HFF-Myc (cell line): ENCODE measurements around the gene LENEP.
A peak's percentile ranks its signal among the peaks of the same experiment; 100 is the strongest.

ENCODE experiments used
- DNase-seq: peaks from one replicate; pipeline ENCODE4 v3.0.0-alpha.2; 2011; ENCODE audit warnings: low read depth; ENCODE audit errors: extremely low read depth
- H3K4me3 ChIP-seq: replicated peaks from 2 replicates; pipeline ENCODE4 v1.5.1; 2011; ENCODE audit warnings: low read depth, mild to moderate bottlenecking, control low read depth, low read length
- TF ChIP-seq, protein P1 (sequence below): IDR thresholded peaks from 2 replicates; pipeline ENCODE4 v1.5.1; 2012; ENCODE audit warnings: mild to moderate bottlenecking, low read depth, low read length, control low read depth; ENCODE audit errors: missing control alignments

Gene LENEP

DNA sequence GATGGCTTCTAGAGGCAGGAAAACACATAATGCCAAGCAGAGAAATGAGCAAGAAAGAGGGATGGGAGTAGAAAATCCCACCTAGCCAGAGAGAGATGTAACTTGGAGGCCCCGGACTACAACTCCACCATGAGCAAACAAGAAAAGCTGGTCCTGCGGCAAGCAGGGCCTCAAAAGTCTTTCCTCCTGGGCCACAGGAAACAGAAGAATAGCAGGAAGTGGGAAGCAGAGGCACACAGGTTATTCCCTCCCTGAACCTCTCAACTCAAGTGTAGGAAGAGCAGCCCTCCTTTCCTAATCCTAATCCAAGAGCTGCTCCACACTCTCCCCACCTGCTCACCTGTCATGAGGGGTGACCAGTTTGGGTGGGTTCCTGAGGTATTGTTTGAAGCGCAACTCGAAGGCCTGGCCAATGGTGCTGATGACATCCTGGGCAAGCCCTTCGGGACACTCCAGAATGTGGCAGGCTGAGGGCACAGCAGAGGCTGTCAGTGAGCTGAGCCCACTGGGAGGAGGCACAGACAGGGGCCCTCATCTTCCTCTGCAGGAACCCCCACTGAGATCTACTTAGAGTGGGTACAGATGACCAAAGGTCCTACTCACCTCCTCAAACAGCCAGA, 25.9 kb upstream of the LENEP start:
- no peak for DNase-seq
- TF ChIP-seq, protein P1, sequence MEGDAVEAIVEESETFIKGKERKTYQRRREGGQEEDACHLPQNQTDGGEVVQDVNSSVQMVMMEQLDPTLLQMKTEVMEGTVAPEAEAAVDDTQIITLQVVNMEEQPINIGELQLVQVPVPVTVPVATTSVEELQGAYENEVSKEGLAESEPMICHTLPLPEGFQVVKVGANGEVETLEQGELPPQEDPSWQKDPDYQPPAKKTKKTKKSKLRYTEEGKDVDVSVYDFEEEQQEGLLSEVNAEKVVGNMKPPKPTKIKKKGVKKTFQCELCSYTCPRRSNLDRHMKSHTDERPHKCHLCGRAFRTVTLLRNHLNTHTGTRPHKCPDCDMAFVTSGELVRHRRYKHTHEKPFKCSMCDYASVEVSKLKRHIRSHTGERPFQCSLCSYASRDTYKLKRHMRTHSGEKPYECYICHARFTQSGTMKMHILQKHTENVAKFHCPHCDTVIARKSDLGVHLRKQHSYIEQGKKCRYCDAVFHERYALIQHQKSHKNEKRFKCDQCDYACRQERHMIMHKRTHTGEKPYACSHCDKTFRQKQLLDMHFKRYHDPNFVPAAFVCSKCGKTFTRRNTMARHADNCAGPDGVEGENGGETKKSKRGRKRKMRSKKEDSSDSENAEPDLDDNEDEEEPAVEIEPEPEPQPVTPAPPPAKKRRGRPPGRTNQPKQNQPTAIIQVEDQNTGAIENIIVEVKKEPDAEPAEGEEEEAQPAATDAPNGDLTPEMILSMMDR, result no peak
- H3K4me3 ChIP-seq, result no peak overlapping the region

DNA sequence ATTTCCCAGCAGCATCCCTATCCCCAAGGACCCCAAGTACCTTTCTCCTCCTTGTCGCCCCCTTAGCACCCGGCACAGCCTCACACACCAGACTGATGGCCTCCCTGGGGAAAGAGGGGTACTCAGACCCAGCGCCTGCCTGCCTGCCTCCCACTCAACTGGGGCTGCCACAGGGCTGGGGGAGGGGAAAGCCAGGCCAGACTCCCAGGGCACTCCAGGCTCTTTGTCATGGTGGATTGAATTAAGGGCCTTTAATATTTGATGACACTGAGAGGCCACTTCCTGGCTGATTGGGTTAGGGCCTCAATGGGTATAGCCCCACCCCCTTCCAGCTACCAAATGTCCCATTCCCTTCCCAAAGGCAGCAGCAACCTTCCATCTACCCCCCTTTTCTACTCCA, 24.7 kb upstream of the LENEP start:
- TF ChIP-seq, protein P1, result no peak
- no peak for DNase-seq
- H3K4me3 ChIP-seq, result peak overlapping the region; percentile 72

DNA sequence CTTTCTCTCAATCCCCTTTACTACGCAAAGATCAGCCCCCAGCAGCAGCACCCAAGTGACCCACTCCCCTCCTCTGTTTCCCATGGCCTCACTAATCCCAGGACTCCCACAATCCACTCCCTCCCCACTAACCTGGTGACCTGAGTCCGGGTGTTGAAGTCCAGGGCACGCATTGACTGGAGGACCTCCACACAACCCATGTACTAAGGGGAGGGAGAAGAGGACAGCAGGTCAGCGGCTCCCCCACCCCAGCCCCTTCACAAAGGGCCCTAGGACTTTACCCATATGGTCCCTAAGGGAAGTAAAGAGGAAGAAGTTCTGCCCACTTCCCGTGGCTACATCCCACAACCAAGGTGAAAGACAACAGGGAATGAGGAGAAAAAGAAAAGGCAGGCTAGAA, 24.1 kb upstream of the LENEP start:
- H3K4me3 ChIP-seq, result peak overlapping the region; percentile 72
- TF ChIP-seq, protein P1, result no peak

DNA sequence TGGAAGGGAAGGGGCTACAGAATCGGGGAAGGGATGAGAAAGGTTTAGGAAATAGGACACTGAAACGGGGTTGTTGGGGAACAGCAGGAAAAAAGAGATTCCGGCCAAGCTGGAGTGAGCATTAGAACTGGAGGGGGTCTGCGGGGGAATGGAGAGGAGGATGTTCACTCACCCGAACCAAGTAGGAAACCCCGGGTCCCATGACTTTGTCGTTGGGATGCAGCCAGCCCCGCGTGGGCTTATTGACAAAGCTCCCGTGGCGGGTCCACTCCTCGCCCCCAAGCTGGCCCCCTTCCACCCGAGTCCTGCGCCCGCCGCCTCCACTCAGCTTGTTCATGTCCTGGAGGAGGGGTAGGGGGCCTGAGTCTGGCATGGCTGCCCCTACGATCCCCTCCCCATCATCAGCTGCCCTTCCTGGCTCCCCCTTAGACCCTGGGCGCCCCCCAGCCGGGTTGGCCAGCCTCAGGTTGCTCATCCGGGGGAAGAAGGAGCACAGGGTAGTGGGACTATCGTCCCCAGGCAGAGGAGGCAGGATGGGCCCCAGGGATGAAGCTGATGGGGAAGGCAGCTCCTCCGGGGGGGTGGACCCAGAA, 23.4 kb upstream of the LENEP start:
- peak overlapping the region; percentile 72 for H3K4me3 ChIP-seq

More for the DNA sequence above, 24.1 kb upstream of the LENEP start:
- no peak for DNase-seq

DNA sequence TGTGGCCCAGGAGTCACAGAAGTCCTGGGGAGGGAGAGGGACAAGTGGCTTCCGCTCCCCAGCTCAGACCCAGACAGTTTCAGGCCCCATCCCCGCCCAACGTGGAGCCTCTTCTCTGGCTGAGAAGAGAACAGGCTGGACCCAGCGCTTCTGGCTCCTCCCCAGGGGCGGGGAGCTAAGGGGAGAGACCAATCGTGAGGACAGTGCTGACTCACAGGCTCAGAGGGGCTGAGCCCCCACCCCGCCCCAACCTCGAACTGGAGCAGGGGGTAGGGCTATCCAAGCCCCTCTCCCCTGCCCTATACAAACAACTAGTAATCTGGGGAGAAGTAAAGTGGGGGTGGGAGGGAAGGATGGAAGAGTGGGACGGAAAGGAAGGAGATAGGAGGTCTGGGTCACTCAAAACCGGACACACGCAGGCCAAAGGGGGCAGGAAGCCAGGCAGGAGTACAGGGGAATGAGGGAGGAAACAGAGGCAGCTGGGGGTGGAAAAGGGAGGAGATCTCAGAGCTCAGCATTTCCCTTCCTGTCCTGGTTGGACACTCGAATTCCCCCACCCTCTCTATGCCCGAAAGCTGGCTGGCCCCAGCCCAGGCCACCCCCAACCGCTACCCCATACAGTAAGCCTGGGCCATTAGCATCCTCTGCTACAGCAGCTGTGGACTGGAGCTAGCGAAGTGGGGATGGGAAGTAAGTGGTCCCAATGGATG, 22.6 kb upstream of the LENEP start, which contains the start of gene SHC1:
SHC1 (minus strand) TSS at position 117 of the 710 bp plus-strand sequence. CDS start 221 bp downstream, outside the sequence.
- TF ChIP-seq, protein P1, result no peak
- peak; percentile 84 for DNase-seq
- H3K4me3 ChIP-seq, result peak within 1 kb of the TSS; percentile 72

More for the DNA sequence above, 23.4 kb upstream of the LENEP start:
- no peak for DNase-seq
- TF ChIP-seq, protein P1, result no peak

DNA sequence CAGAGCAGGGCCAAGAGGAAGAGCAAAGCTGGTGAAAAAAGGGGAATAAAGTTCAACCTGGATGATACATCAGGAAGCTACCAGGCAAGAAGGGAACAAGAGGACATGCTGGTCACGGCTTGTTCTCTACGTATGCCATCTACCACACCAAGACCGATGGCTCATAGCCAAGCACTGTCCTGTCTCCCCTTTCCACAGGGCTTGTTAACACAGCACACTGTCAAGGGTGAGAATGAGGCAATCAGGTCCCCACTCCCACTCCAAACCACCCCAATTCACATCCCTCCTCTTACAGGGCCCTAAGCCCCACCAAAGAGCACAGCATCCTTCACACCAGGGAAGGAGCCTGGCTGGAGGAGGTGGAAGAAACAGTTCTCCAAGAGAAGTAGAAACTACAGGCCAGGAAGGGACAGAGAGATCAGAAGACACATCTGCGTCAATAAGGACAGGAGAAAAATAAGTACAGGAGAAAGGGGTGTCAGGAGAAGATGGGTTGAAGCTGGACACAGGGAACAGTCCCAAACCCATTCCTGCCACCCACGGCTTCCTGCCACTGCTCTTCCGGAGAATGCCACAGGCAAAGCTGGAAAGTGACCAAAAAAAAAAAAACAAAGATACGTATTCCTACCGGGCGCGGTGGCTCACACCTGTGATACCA, 21.9 kb upstream of the LENEP start:
- peak overlapping the region; percentile 72 for H3K4me3 ChIP-seq

More for the DNA sequence above, 21.9 kb upstream of the LENEP start:
- no peak for DNase-seq
- TF ChIP-seq, protein P1, result no peak
